Hepatocyte (in vitro differentiated cells): ENCODE data around the gene SLCO2B1.

Experiments used
- CTCF ChIP-seq: fragments of 200-600 bp; sonication (generic); IDR thresholded peaks from 2 replicates; pipeline ENCODE4 v1.5.1; 2016; ENCODE audit warnings: antibody characterized with exemption, mild to moderate bottlenecking; ENCODE audit not compliant: poor library complexity
- EZH2 ChIP-seq: fragments of 200-600 bp; sonication (generic); IDR thresholded peaks from 2 replicates; pipeline ENCODE4 v1.6.1; 2016; ENCODE audit warnings: antibody characterized with exemption, mild to moderate bottlenecking, borderline replicate concordance
- EZH2phosphoT487 ChIP-seq: fragments of 200-600 bp; sonication (generic); IDR thresholded peaks from one replicate; pipeline ENCODE4 v1.6.1; 2018; ENCODE audit warnings: antibody characterized with exemption, mild to moderate bottlenecking, low read depth, moderate library complexity; ENCODE audit not compliant: unreplicated experiment, severe bottlenecking

DNA sequence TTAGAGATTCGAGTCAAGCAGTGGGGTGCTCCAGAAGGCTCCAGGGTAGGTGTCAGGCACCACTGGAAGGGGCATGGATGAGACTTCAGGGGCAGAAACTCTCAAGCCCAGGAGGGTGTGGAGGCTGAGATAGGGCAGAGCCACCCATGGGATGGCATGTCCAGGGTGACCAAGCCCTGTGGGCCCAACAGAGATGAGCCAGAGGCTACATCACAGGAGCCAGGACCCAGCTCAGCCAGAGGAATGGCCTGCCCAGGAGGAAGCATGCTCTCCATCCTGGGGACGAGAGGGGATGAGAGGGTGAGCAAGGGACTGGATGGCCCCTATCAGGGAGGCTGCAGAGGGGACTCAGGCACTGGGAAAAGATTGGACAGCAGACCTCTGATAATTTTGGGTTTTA is 42.8 kb downstream of the SLCO2B1 start:
- TF ChIP-seq EZH2, result no peak
- no peak for TF ChIP-seq CTCF
- no peak for TF ChIP-seq EZH2phosphoT487
